Measurements from ENCODE around the gene C6orf58.
"Not testable (repeated sequence)": the region's sequence is repeated elsewhere in the genome, so short reads cannot be mapped to it uniquely, and the experiment has no call there.

The C6orf58 gene

GRCh38 chr6:127592964-127593363 lies 16.0 kb downstream of the C6orf58 start:
- no peak for DNase-seq

GRCh38 chr6:127593456-127593855 lies 16.5 kb downstream of the C6orf58 start:
- not testable (repeated sequence) for DNase-seq

- DNase-seq: no peak
Observed at GRCh38 chr6:127606131-127606562, 29.2 kb downstream of the C6orf58 start.

GRCh38 chr6:127608554-127609270 lies 31.7 kb downstream of the C6orf58 start:
- DNase-seq: no peak

- no peak for DNase-seq
Observed at GRCh38 chr6:127618729-127619128, 41.8 kb downstream of the C6orf58 start.

- DNase-seq: no peak
Observed at GRCh38 chr6:127630800-127631199, 53.8 kb downstream of the C6orf58 start.

- DNase-seq: no peak
Observed at GRCh38 chr6:127634178-127634577, 57.2 kb downstream of the C6orf58 start.

GRCh38 chr6:127635091-127635490 lies 58.1 kb downstream of the C6orf58 start:
- no peak for DNase-seq

- DNase-seq: no peak
Observed at GRCh38 chr6:127637830-127638409, 60.9 kb downstream of the C6orf58 start.

Data from activated gamma-delta T cell treated with Interleukin-2 at 50 U/mL for 16 hours (primary cell).